ENCODE measurements around the gene BHLHE40.

DNA sequence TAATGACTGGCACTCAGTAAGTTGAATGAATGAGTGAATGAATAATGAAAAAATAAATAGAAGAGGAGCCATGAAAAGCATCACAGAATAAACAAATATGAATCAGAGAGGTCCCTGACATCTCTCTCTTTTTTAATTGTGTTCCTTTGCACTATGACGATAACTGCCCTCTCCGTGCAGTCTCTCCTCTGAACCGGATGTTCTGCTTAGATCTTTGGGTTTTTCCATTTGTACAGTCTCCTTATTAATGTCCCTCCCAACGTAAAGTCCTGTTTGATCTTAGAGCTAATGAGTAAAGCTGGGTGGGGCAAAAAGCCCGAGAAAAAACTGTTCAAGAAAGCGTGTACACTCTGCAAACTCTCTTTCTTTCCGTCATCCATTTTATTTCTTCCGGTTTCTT, 28.3 kb upstream of the BHLHE40 start:
- TF ChIP-seq, protein P1, sequence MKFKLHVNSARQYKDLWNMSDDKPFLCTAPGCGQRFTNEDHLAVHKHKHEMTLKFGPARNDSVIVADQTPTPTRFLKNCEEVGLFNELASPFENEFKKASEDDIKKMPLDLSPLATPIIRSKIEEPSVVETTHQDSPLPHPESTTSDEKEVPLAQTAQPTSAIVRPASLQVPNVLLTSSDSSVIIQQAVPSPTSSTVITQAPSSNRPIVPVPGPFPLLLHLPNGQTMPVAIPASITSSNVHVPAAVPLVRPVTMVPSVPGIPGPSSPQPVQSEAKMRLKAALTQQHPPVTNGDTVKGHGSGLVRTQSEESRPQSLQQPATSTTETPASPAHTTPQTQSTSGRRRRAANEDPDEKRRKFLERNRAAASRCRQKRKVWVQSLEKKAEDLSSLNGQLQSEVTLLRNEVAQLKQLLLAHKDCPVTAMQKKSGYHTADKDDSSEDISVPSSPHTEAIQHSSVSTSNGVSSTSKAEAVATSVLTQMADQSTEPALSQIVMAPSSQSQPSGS (IDR thresholded peaks at IDR 0.05; ENCODE audit: low read length), result no peak
- TF ChIP-seq POLR2AphosphoS5 (IDR thresholded peaks at IDR 0.05; ENCODE audit: low read length), result no peak
- no peak for TF ChIP-seq POLR2A (IDR thresholded peaks at IDR 0.05; ENCODE audit: low read depth, low read length)
- no peak for TF ChIP-seq MYC (IDR thresholded peaks at IDR 0.05; ENCODE audit: insufficient read depth, insufficient read length, insufficient replicate concordance, low read length, severe bottlenecking)

All from GM12878 (cell line).